ENCODE data around the gene RINL.

DNA sequence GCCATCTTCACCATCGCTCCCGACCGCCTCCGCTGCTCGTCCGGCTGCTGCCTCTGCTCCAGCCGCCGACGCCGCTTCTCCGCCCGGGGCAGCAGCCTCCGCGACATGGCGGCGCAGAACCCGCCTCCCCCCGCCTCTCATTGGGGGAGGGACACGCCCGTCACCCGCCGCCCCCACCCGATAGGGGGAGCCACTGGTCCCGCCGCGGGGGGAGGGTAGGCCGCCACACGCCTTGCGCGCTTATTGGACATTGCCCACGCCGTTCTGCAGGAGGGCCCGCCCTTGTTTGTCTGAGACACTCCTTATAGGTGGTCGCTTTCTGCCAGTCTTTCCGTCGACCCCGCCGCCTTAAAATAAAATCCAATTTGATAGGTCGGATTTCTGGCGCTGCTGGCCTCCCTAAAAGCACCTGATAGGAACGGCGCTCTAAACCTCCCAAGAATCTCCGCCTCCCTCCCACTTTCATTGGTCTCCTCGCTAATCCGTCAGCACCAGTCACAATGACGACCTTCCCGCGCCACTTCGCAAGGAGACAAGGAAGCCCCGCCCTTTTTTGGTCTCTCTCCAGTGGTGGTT is 28.1 kb downstream of the RINL start, which contains the start of gene HNRNPL:
- peak; percentile 92 to 96 for TF ChIP-seq POLR2A (IDR thresholded peaks at IDR 0.05)
- TF ChIP-seq, protein P1, sequence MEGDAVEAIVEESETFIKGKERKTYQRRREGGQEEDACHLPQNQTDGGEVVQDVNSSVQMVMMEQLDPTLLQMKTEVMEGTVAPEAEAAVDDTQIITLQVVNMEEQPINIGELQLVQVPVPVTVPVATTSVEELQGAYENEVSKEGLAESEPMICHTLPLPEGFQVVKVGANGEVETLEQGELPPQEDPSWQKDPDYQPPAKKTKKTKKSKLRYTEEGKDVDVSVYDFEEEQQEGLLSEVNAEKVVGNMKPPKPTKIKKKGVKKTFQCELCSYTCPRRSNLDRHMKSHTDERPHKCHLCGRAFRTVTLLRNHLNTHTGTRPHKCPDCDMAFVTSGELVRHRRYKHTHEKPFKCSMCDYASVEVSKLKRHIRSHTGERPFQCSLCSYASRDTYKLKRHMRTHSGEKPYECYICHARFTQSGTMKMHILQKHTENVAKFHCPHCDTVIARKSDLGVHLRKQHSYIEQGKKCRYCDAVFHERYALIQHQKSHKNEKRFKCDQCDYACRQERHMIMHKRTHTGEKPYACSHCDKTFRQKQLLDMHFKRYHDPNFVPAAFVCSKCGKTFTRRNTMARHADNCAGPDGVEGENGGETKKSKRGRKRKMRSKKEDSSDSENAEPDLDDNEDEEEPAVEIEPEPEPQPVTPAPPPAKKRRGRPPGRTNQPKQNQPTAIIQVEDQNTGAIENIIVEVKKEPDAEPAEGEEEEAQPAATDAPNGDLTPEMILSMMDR (IDR thresholded peaks at IDR 0.05) = peak in 3 of 6 experiments; percentile 11 to 48 (median 34)
